Right lobe of liver (tissue), 6 donors: ENCODE measurements around the gene OR2G3. TPM values are rescaled to one million over a fixed set of nuclear protein-coding genes. Genes with fewer than 3 reads are reported as not detected.

Experiments
- ATAC-seq, 4 donors: fragments of 200-7000 bp; cut with Tn5 transposase; one replicate each; pipeline ENCODE4 v1.9.1; 2020; ENCODE audit warnings: mild to moderate bottlenecking in 4 of 4, moderate library complexity in 4 of 4
- DNase-seq, 3 donors: peaks; one replicate each; pipeline ENCODE4 v3.0.0-alpha.2; 2020
- H3K27ac ChIP-seq, 3 donors: fragments of 200-600 bp; one replicate each; pipeline ENCODE4 v1.8.0; 2022
- H3K27me3 ChIP-seq, 2 donors: fragments of 200-600 bp; one replicate each; pipeline ENCODE4 v1.8.0; 2022
- H3K36me3 ChIP-seq, 4 donors: fragments of 200-600 bp; sonication (generic) in 1 of 4; one replicate each; pipeline versions ENCODE4 v1.5.1 to v1.8.0; 2017 to 2022; ENCODE audit warnings: control low read depth in 1 of 4
- H3K4me1 ChIP-seq, 4 donors: fragments of 200-600 bp; sonication (generic) in 1 of 4; one replicate each; pipeline versions ENCODE4 v1.5.1 to v1.8.0; 2017 to 2022; ENCODE audit warnings: control low read depth in 1 of 4
- H3K4me3 ChIP-seq, 3 donors: fragments of 200-600 bp; one replicate each; pipeline ENCODE4 v1.8.0; 2022
- H3K9me3 ChIP-seq, 4 donors: fragments of 200-600 bp; sonication (generic) in 1 of 4; one replicate each; pipeline versions ENCODE4 v1.5.1 to v1.8.0; 2017 to 2022; ENCODE audit warnings: control low read depth in 1 of 4
- POLR2A ChIP-seq: fragments of 450-650 bp; IDR thresholded peaks from one replicate; pipeline ENCODE4 v1.6.1; 2017; ENCODE audit warnings: antibody characterized with exemption, mild to moderate bottlenecking
- WGBS: methylation state at CpG from one replicate; pipeline ENCODE4 v1.1.6; 2018; ENCODE audit warnings: low coverage, low lambda C conversion rate; ENCODE audit not compliant: insufficient coverage; ENCODE audit errors: missing lambda C conversion rate; 5-methylcytosine and 5-hydroxymethylcytosine counted together
- intact Hi-C, 2 donors: fragments of 100-400 bp; cut with DNase I; formaldehyde crosslinking; loops; one replicate each; pipeline versions ENCODE4 v1.11.2 to v1.14.1; 2022
- small RNA-seq, 2 experiments: library from RNA; depleted of rRNA; stranded (forward); fragments of <200 nt; gene quantifications; one replicate each; pipeline ENCODE3, GENCODE V24; 2016
- total RNA-seq, 6 experiments: library from RNA; depleted of rRNA in 2 of 6; stranded (reverse); fragments of >200 nt in 2 of 6; fragmentation: NEBNext Ultra II Directional in 3 of 6; extraction: Animal tissue kit (Norgen Biotek cat#: 25700) in 3 of 6; gene quantifications; one replicate each; pipeline versions ENCODE4 v1.1.0 to v1.2.4, GENCODE V29; 2016 to 2023
- TF ChIP-seq, protein P1 (sequence below), 4 donors: fragments of 200-600 bp in 3 of 4; fragments of 450-650 bp in 1 of 4; IDR thresholded peaks; one replicate each; pipeline versions ENCODE4 v1.5.1 to v1.8.0; 2016 to 2022; ENCODE audit warnings: antibody characterized with exemption in 4 of 4, mild to moderate bottlenecking in 2 of 4
- donor health status: DM: no; HTN: yes; CAD: no.
- donor health status: DM: no; HTN: no; CAD: no.
- donor health status: DM: no; HTN: no; CAD: no.
- donor health status: DM: no; HTN: yes; CAD: no.
- donor health status: DM: no; HTN: yes; CAD: no.

OR2G3 gene
- total RNA-seq, 6 experiments from 2014 or later: not detected

- no peaks in the 10 kb centered on the region for H3K27me3 ChIP-seq
- DNase-seq: no peak
- H3K36me3 ChIP-seq: no peaks in the 10 kb centered on the region
- intact Hi-C loops: no loop called here
- no peaks in the 10 kb centered on the region for H3K4me1 ChIP-seq
- WGBS: 0% methylated on average over 2 of the region's 2 CpGs
- TF ChIP-seq, protein P1, sequence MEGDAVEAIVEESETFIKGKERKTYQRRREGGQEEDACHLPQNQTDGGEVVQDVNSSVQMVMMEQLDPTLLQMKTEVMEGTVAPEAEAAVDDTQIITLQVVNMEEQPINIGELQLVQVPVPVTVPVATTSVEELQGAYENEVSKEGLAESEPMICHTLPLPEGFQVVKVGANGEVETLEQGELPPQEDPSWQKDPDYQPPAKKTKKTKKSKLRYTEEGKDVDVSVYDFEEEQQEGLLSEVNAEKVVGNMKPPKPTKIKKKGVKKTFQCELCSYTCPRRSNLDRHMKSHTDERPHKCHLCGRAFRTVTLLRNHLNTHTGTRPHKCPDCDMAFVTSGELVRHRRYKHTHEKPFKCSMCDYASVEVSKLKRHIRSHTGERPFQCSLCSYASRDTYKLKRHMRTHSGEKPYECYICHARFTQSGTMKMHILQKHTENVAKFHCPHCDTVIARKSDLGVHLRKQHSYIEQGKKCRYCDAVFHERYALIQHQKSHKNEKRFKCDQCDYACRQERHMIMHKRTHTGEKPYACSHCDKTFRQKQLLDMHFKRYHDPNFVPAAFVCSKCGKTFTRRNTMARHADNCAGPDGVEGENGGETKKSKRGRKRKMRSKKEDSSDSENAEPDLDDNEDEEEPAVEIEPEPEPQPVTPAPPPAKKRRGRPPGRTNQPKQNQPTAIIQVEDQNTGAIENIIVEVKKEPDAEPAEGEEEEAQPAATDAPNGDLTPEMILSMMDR (IDR thresholded peaks at IDR 0.05): no peak
- TF ChIP-seq POLR2A: no peak
- H3K9me3 ChIP-seq: no peaks in the 10 kb centered on the region
- no peak overlapping the region for H3K27ac ChIP-seq
- ATAC-seq: no peak
- no peak overlapping the region for H3K4me3 ChIP-seq
Observed at GRCh38 chr1:247647864-247648263, 42.5 kb downstream of the OR2G3 start.

DNA sequence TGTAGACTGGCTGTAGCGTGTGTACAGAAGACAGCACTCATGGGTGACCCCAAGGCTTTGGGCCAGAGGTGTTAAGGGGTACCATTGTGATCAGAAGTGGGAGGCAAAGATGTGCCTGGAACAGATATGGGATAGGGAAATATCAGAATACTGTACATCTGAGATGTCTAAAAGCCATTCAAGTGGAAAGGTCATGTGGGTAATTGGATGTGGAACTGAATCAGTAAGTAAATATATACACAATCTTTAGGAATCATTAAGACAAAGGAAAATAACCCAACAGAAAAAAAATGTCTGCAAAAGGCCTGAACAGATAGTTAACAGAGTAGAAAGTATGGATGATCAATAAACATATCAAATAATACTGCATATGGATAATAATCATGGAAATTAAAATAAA is 47.7 kb downstream of the OR2G3 start:
- no peak overlapping the region for H3K4me3 ChIP-seq
- no peak for ATAC-seq
- WGBS: 56% methylated on average over 1 of the region's 1 CpG
- H3K27ac ChIP-seq: no peak overlapping the region
- H3K36me3 ChIP-seq: no peaks in the 10 kb centered on the region
- H3K9me3 ChIP-seq: no peaks in the 10 kb centered on the region
- no peaks in the 10 kb centered on the region for H3K27me3 ChIP-seq
- intact Hi-C loops: no loop called here
- DNase-seq: no peak
- TF ChIP-seq, protein P1 (IDR thresholded peaks at IDR 0.05): no peak
- TF ChIP-seq POLR2A: no peak
- no peaks in the 10 kb centered on the region for H3K4me1 ChIP-seq

Small RNA genes within 50 kb of the gene (small RNA-seq; reads per million reads assigned to genes)
- 0 reads per million in 2 experiments for gene RF00026

Other genes starting within 250 kb of the OR2G3 start
- gene NLRP3, start 189.4 kb upstream of the OR2G3 start, total RNA-seq: 1 to 10 TPM in 2 of 6 experiments, under 1 TPM in 4; 0.11 to 2.0 (median 0.62) TPM
- gene OR2B11, start 147.5 kb upstream of the OR2G3 start, total RNA-seq: not detected
- not detected for gene OR2C3, start 69.1 kb upstream of the OR2G3 start, total RNA-seq
- gene GCSAML, start 56.5 kb upstream of the OR2G3 start, total RNA-seq: under 1 TPM in 1 of 6 experiments, not detected in 5; 0.24 TPM
- not detected for gene OR2G2, start 17.2 kb upstream of the OR2G3 start, total RNA-seq
- not detected for gene OR13G1, start 74.2 kb downstream of the OR2G3 start, total RNA-seq
- not detected for gene OR6F1, start 111.1 kb downstream of the OR2G3 start, total RNA-seq
- gene OR14K1, start 133.0 kb downstream of the OR2G3 start, total RNA-seq: not detected
- not detected for gene OR14A2, start 142.6 kb downstream of the OR2G3 start, total RNA-seq
- not detected for gene OR1C1, start 155.0 kb downstream of the OR2G3 start, total RNA-seq
- not detected for gene OR14A16, start 218.5 kb downstream of the OR2G3 start, total RNA-seq
- not detected for gene OR11L1, start 236.3 kb downstream of the OR2G3 start, total RNA-seq